GM21515 (cell line): ENCODE measurements around the gene OGT.
"Not testable (repeated sequence)": the region's sequence is repeated elsewhere in the genome, so short reads cannot be mapped to it uniquely, and the experiment has no call there.

Experiments used
- ATAC-seq: cut with Tn5 transposase; IDR thresholded peaks from one replicate; pipeline ENCODE4 v1.9.1; 2021; ENCODE audit not compliant: unreplicated experiment

The OGT gene

GRCh38 chrX:71532753-71533425 lies at the start of gene OGT:
Gene OGT, plus strand, starts transcription at chrX:71533104. Its CDS starts 196 bp downstream, at chrX:71533300.
- ATAC-seq: peak; percentile 71

- no peak for ATAC-seq
These were observed 45.1 kb upstream of the OGT start for GRCh38 chrX:71487814-71488213.

- no peak for ATAC-seq
These were observed 43.4 kb upstream of the OGT start for GRCh38 chrX:71489540-71489939.

- ATAC-seq: peak; percentile 58
These were observed 40.5 kb upstream of the OGT start for GRCh38 chrX:71492231-71493065.

GRCh38 chrX:71493111-71493613 lies 39.7 kb upstream of the OGT start:
- no peak for ATAC-seq

- ATAC-seq: not testable (repeated sequence)
These were observed 36.9 kb upstream of the OGT start for GRCh38 chrX:71495979-71496378.

GRCh38 chrX:71496476-71496875 lies 36.4 kb upstream of the OGT start:
- ATAC-seq: no peak

- not testable (repeated sequence) for ATAC-seq
These were observed 30.8 kb upstream of the OGT start for GRCh38 chrX:71502080-71502479.

GRCh38 chrX:71504346-71504745 lies 28.6 kb upstream of the OGT start:
- ATAC-seq: no peak

GRCh38 chrX:71509289-71509688 lies 23.6 kb upstream of the OGT start:
- ATAC-seq: no peak

- ATAC-seq: no peak
These were observed 22.7 kb upstream of the OGT start for GRCh38 chrX:71510161-71510560.

- not testable (repeated sequence) for ATAC-seq
These were observed 19.2 kb upstream of the OGT start for GRCh38 chrX:71513731-71514130.

- ATAC-seq: peak; percentile 79
These were observed 18.4 kb upstream of the OGT start for GRCh38 chrX:71514367-71515037.

- ATAC-seq: no peak
These were observed 17.9 kb upstream of the OGT start for GRCh38 chrX:71515038-71515396.

- no peak for ATAC-seq
These were observed 7.6 kb upstream of the OGT start for GRCh38 chrX:71525316-71525715.

GRCh38 chrX:71532078-71532752 lies 689 bp upstream of the OGT start:
- peak; percentile 13 for ATAC-seq

GRCh38 chrX:71533516-71533850 lies 579 bp downstream of the OGT start:
- no peak for ATAC-seq

GRCh38 chrX:71533851-71534561 lies 1.1 kb downstream of the OGT start:
- ATAC-seq: no peak

GRCh38 chrX:71534773-71535544 lies 2.1 kb downstream of the OGT start:
- ATAC-seq: no peak

GRCh38 chrX:71536285-71536684 lies 3.4 kb downstream of the OGT start:
- ATAC-seq: no peak
